Endothelial cell of umbilical vein (primary cell): ENCODE measurements around the gene TRRAP. TPM values are rescaled to one million over a fixed set of nuclear protein-coding genes. Genes with fewer than 3 reads are reported as not detected.

ENCODE experiments used
- BruUV-seq: library from RNA; stranded (reverse); fragments of 400-500 nt; replicated peaks from 2 replicates; lab custom pipeline; 2021; lab: Mats Ljungman, UMichigan
- CTCF ChIA-PET: fragments of 300-600, 350-600 bp; sonication (Branson Sonifier 250); formaldehyde crosslinking; loops from one replicate; lab custom pipeline; 2021; ENCODE audit warnings: antibody characterized with exemption, inconsistent platforms; lab: Charles Lee
- POLR2A ChIA-PET: fragments of 300-600, 350-600 bp; sonication (Branson Sonifier 250); formaldehyde crosslinking; loops from one replicate; lab custom pipeline; 2021; ENCODE audit warnings: antibody characterized with exemption, inconsistent platforms; lab: Charles Lee
- DNase-seq: peaks from one replicate; pipeline ENCODE4 v3.0.0-alpha.2; 2011; ENCODE audit warnings: low read depth, low spot score
- FAIRE-seq: peaks from 2 replicates; lab custom pipeline; 2011; peaks lifted over from hg19 to GRCh38; lab: Jason Lieb, UNC
- H2AFZ ChIP-seq: 2 replicates; pipeline ENCODE4 v1.6.0; 2012; ENCODE audit warnings: low read depth, low read length, control low read depth, inconsistent platforms
- H3K27ac ChIP-seq: 2 replicates; pipeline ENCODE4 v1.5.1; 2011; ENCODE audit warnings: low read depth, mild to moderate bottlenecking, control low read depth, low read length, moderate library complexity; ENCODE audit not compliant: insufficient read depth
- H3K27me3 ChIP-seq, 2 experiments: 2 replicates each; pipeline versions ENCODE4 v1.6.0 to v1.6.1; 2011; ENCODE audit warnings: low read length in 2 of 2, mixed read lengths in 1 of 2; ENCODE audit not compliant: control insufficient read depth in 2 of 2, insufficient read depth in 2 of 2
- H3K36me3 ChIP-seq, 2 experiments: 2 replicates in 1 of 2; 3 replicates in 1 of 2; pipeline ENCODE4 v1.5.1; 2011; ENCODE audit warnings: low read length in 2 of 2, mild to moderate bottlenecking in 1 of 2, moderate library complexity in 1 of 2; ENCODE audit not compliant: control insufficient read depth in 2 of 2, insufficient read depth in 2 of 2; ENCODE audit errors: extremely low read depth in 1 of 2
- H3K4me1 ChIP-seq: 3 replicates; pipeline ENCODE4 v1.5.1; 2011; ENCODE audit warnings: mild to moderate bottlenecking, low read length; ENCODE audit not compliant: control insufficient read depth, insufficient read depth; ENCODE audit errors: extremely low read depth
- H3K4me2 ChIP-seq: 2 replicates; pipeline ENCODE4 v1.6.1; 2011; ENCODE audit warnings: low read length, control low read depth, mixed read lengths; ENCODE audit not compliant: insufficient read depth
- H3K4me3 ChIP-seq, 3 experiments: fragments of 200-600 bp in 1 of 3; sonication (generic), shearing (Covaris generic) in 1 of 3; replicated peaks in 1 of 3; 2 replicates each; pipeline ENCODE4 v1.5.1; 2011 to 2016; ENCODE audit warnings: control low read depth in 3 of 3, low read length in 3 of 3, mild to moderate bottlenecking in 2 of 3, inconsistent platforms in 1 of 3, low read depth in 1 of 3, moderate library complexity in 1 of 3; ENCODE audit not compliant: insufficient read depth in 1 of 3
- H3K79me2 ChIP-seq: 2 replicates; pipeline ENCODE4 v1.6.0; 2012; ENCODE audit warnings: low read length, inconsistent platforms; ENCODE audit not compliant: control insufficient read depth, insufficient read depth
- H3K9ac ChIP-seq: replicated peaks from 2 replicates; pipeline ENCODE3; 2011; ENCODE audit warnings: low read length, control low read depth; ENCODE audit not compliant: insufficient read depth; ENCODE audit errors: extremely low read depth
- H3K9me1 ChIP-seq: replicated peaks from 3 replicates; pipeline ENCODE4 v1.6.0; 2011; ENCODE audit warnings: mild to moderate bottlenecking, low read length; ENCODE audit not compliant: control insufficient read depth, insufficient read depth; ENCODE audit errors: extremely low read depth
- H3K9me3 ChIP-seq: replicated peaks from 2 replicates; pipeline ENCODE4 v1.5.1; 2012; ENCODE audit warnings: low read length, inconsistent platforms; ENCODE audit not compliant: control insufficient read depth, insufficient read depth
- H4K20me1 ChIP-seq: replicated peaks from 2 replicates; pipeline ENCODE3; 2011; ENCODE audit warnings: mild to moderate bottlenecking, low read length; ENCODE audit not compliant: control insufficient read depth, insufficient read depth; ENCODE audit errors: extremely low read depth
- EZH2 ChIP-seq: IDR thresholded peaks from 2 replicates; pipeline ENCODE4 v1.6.1; 2012; ENCODE audit warnings: borderline replicate concordance, low read depth, mild to moderate bottlenecking, moderate library complexity, low read length, inconsistent platforms; ENCODE audit not compliant: severe bottlenecking
- FOS ChIP-seq: IDR thresholded peaks from 2 replicates; pipeline ENCODE4 v1.6.1; 2011; ENCODE audit warnings: mild to moderate bottlenecking, low read length, moderate library complexity, borderline replicate concordance; ENCODE audit not compliant: insufficient read depth
- GATA2 ChIP-seq: IDR thresholded peaks from 2 replicates; pipeline ENCODE4 v1.7.0; 2011; ENCODE audit warnings: low read depth, mild to moderate bottlenecking, moderate library complexity, mixed read lengths, low read length; ENCODE audit not compliant: insufficient read length, insufficient read depth
- JUN ChIP-seq: IDR thresholded peaks from 2 replicates; pipeline ENCODE4 v1.6.1; 2011; ENCODE audit warnings: borderline replicate concordance, low read depth; ENCODE audit not compliant: insufficient read length, insufficient read depth
- MAX ChIP-seq: IDR thresholded peaks from 2 replicates; pipeline ENCODE4 v1.6.1; 2011; ENCODE audit not compliant: insufficient read depth, insufficient read length
- MYC ChIP-seq: IDR thresholded peaks from one replicate; pipeline ENCODE4 v1.6.1; 2011; ENCODE audit warnings: mild to moderate bottlenecking, low read depth, low read length
- POLR2A ChIP-seq: IDR thresholded peaks from 2 replicates; pipeline ENCODE4 v1.6.1; 2012; ENCODE audit warnings: low read depth, mild to moderate bottlenecking, control low read depth, low read length
- POLR2AphosphoS5 ChIP-seq: IDR thresholded peaks from 2 replicates; pipeline ENCODE4 v1.6.1; 2012; ENCODE audit warnings: low read depth, mild to moderate bottlenecking, control low read depth, low read length, moderate library complexity; ENCODE audit not compliant: insufficient read depth
- dilution Hi-C: fragments of 300-500 bp; cut with MboI; formaldehyde crosslinking; loops from one replicate; pipeline ENCODE4 v1.15.0; 2019; ENCODE audit warnings: low sequenced_read_pairs; ENCODE audit not compliant: extremely low pct_ligation_motif_present
- intact Hi-C: fragments of 100-400 bp; cut with micrococcal nuclease; formaldehyde crosslinking; loops from one replicate; pipeline ENCODE4 v1.10.0; 2022
- polyA plus RNA-seq, 4 experiments: library from polyadenylated mRNA; depleted of rRNA in 3 of 4; stranded (reverse) in 3 of 4; unstranded in 1 of 4; fragments of >200 nt; gene quantifications; 2 replicates each; pipeline versions ENCODE4 v1.2.1 to v1.2.3, GENCODE V29; 2011 to 2012; ENCODE audit warnings: missing spikeins in 1 of 4
- total RNA-seq: library from RNA; stranded (reverse); gene quantifications from 2 replicates; pipeline ENCODE4 v1.2.3, GENCODE V29; 2021
- TF ChIP-seq, protein P1 (sequence below), 2 donors: IDR thresholded peaks; 1 replicate in 1 of 2; 2 replicates in 1 of 2; pipeline ENCODE4 v1.5.1; 2011; ENCODE audit warnings: low read length in 2 of 2, mild to moderate bottlenecking in 2 of 2, moderate library complexity in 2 of 2, control low read depth in 1 of 2, inconsistent platforms in 1 of 2, low read depth in 1 of 2; ENCODE audit not compliant: insufficient read depth in 1 of 2; ENCODE audit errors: extremely low read depth in 1 of 2

TRRAP gene
- total and polyA plus RNA-seq, 2 donors (not counting 3 experiments of a cell fraction or from before 2014, with no cell fraction given): 21.8 to 45.8 TPM

- Histone ChIP-seq H3K4me1 (no peaks in the 10 kb centered on the region), H3K27me3 (no peaks in the 10 kb centered on the region), H3K27ac (no peak overlapping the region), H4K20me1 (no peaks in the 10 kb centered on the region), H3K9me1 (no peaks in the 10 kb centered on the region), H3K79me2 (no peaks in the 10 kb centered on the region), H3K4me2 (no peak overlapping the region), H3K9ac (no peak overlapping the region), H3K36me3 (peaks cover 37 to 70% of the 10 kb centered on the region in 2 experiments), H3K9me3 (no peaks in the 10 kb centered on the region), H2AFZ (no peak overlapping the region), H3K4me3 (no peak overlapping the region)
- no peak for FAIRE-seq
- intact Hi-C loops: no loop called here
- BruUV-seq: no TSS peak
- TF ChIP-seq, protein P1, sequence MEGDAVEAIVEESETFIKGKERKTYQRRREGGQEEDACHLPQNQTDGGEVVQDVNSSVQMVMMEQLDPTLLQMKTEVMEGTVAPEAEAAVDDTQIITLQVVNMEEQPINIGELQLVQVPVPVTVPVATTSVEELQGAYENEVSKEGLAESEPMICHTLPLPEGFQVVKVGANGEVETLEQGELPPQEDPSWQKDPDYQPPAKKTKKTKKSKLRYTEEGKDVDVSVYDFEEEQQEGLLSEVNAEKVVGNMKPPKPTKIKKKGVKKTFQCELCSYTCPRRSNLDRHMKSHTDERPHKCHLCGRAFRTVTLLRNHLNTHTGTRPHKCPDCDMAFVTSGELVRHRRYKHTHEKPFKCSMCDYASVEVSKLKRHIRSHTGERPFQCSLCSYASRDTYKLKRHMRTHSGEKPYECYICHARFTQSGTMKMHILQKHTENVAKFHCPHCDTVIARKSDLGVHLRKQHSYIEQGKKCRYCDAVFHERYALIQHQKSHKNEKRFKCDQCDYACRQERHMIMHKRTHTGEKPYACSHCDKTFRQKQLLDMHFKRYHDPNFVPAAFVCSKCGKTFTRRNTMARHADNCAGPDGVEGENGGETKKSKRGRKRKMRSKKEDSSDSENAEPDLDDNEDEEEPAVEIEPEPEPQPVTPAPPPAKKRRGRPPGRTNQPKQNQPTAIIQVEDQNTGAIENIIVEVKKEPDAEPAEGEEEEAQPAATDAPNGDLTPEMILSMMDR (IDR thresholded peaks at IDR 0.05; ENCODE audit: extremely low read depth in 1 of 2, insufficient read depth in 1 of 2, low read depth in 1 of 2, low read length in 2 of 2): no peak
- TF ChIP-seq POLR2A (no peak), POLR2AphosphoS5 (no peak), GATA2 (no peak), MYC (no peak), JUN (no peak), FOS (no peak), MAX (no peak), EZH2 (no peak)
- POLR2A ChIA-PET: interaction anchor here (0.7 kb wide), 1 partner anchor 60 kb away, joined by 3 read pairs; no protein-coding TSS in a partner anchor
- DNase-seq: no peak
- dilution Hi-C loops: no loop called here
- CTCF ChIA-PET: no interaction called here
Measured at GRCh38 chr7:98969386-98969785, 91.1 kb downstream of the TRRAP start.
